NCI-H82 treated with DMSO at 0.1 percent for 48 hours (cell line): ENCODE measurements around the gene IL12A.

ENCODE experiments used
- DNase-seq: peaks from one replicate; lab custom pipeline; 2025; ENCODE audit not compliant: unreplicated experiment; lab: John Stamatoyannopoulos, UW

IL12A gene

GRCh38 chr3:160023476-160023875 is 34.8 kb downstream of the IL12A start:
- DNase-seq, result no peak

GRCh38 chr3:160027541-160028195 is 39.0 kb downstream of the IL12A start:
- DNase-seq, result no peak

GRCh38 chr3:160035757-160036156 is 47.1 kb downstream of the IL12A start:
- DNase-seq, result no peak

GRCh38 chr3:160038862-160039562 is 50.4 kb downstream of the IL12A start:
- no peak for DNase-seq

- DNase-seq, result no peak
Measured at GRCh38 chr3:160040181-160040580, 51.5 kb downstream of the IL12A start.

DNA sequence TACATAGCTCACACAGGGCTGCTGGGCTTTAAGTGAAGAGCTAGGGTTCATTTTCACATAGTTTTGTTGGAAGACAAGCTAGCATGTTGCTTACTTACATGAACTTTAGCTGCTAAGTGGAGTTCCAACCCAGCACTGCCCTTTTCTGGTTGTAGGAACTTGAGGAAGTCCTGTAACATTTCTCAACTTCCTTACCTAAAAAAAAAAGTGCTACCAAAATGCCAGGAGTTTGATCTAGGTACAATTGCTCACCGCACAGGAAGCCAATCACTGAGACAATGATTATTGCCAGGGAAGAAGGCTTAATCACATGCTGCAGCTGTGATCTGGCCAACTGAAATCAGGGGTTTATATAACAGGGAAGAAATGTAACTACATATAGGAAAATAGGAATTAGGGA is 52.8 kb downstream of the IL12A start:
- no peak for DNase-seq

DNA sequence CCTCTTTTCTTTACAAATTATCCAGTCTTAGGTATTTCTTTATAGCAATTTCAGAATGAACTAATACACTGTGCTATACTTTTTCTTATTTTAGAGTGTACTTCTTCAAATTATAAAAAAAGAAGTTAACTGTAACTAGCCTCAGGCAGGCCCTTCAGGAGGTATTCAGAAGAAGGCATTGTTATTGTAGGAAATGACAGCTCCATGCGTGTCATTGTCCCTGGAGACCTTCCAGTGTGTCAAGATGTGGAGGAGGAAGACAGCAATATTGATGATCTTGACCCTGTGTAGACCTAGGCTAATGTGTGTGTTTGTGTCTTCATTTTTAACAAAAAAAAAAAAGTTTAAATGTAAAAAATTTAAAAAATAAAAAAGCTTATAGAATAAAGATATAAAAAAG is 55.5 kb downstream of the IL12A start:
- no peak for DNase-seq
